ENCODE results near the gene CEP104. TPM values are rescaled to one million over a fixed set of nuclear protein-coding genes. Genes with fewer than 3 reads are reported as not detected.
"Not testable (repeated sequence)": the region's sequence is repeated elsewhere in the genome, so short reads cannot be mapped to it uniquely, and the experiment has no call there.

Gene CEP104
- total and polyA plus RNA-seq, 2 experiments from 2014 or later: 20.5 to 32.2 TPM

- not testable (repeated sequence) for H3K4me1 Mint-ChIP-seq; H2AFZ ChIP-seq; H3K4me1 ChIP-seq (ENCODE audit: insufficient read depth); H3K27ac Mint-ChIP-seq; H3F3A ChIP-seq (replicated peaks; ENCODE audit: low read depth); H4K20me1 ChIP-seq (replicated peaks; ENCODE audit: insufficient read depth); H3K27me3 Mint-ChIP-seq (ENCODE audit: insufficient read depth, low read depth, poor library complexity); H3K4me3 ChIP-seq; H3K79me2 ChIP-seq (replicated peaks; ENCODE audit: insufficient read depth); DNase-seq (ENCODE audit: low spot score); ATAC-seq; H3K36me3 ChIP-seq (ENCODE audit: insufficient read depth); H3K27me3 ChIP-seq (ENCODE audit: insufficient read depth); H3K4me3 Mint-ChIP-seq; H3K36me3 Mint-ChIP-seq (ENCODE audit: low read depth); H3K9me2 ChIP-seq (ENCODE audit: insufficient read depth); H3K4me2 ChIP-seq; H3K27ac ChIP-seq (ENCODE audit: low read depth)
- H3K9me3 Mint-ChIP-seq: peaks cover 21% of the 10 kb centered on the region
Measured at GRCh38 chr1:3800795-3801194, 56.2 kb downstream of the CEP104 start.

- Mint-ChIP-seq H3K4me3 (no peak overlapping the region; the same call in 2 of the 3 replicates), H3K36me3 (ENCODE audit: low read depth) (peaks cover 6% of the 10 kb centered on the region), H3K27ac (no peak overlapping the region), H3K4me1 (peaks cover 13% of the 10 kb centered on the region), H3K9me3 (peaks cover 14% of the 10 kb centered on the region), H3K27me3 (ENCODE audit: insufficient read depth, low read depth, poor library complexity) (peaks cover 9% of the 10 kb centered on the region)
- Histone ChIP-seq H3K27ac (ENCODE audit: low read depth) (no peak overlapping the region), H3K27me3 (ENCODE audit: insufficient read depth) (no peaks in the 10 kb centered on the region), H3K79me2 (replicated peaks; ENCODE audit: insufficient read depth) (peaks cover 8% of the 10 kb centered on the region), H3F3A (replicated peaks; ENCODE audit: low read depth) (peaks cover under 1% of the 10 kb centered on the region; the same call in 1 of the 2 replicates), H3K4me1 (ENCODE audit: insufficient read depth) (peaks cover 2% of the 10 kb centered on the region; the same call in 1 of the 2 replicates), H3K9me2 (ENCODE audit: insufficient read depth) (no peaks in the 10 kb centered on the region), H4K20me1 (replicated peaks; ENCODE audit: insufficient read depth) (no peaks in the 10 kb centered on the region), H2AFZ (no peak overlapping the region), H3K4me3 (no peak overlapping the region), H3K4me2 (no peak overlapping the region), H3K36me3 (ENCODE audit: insufficient read depth) (no peaks in the 10 kb centered on the region)
- DNase-seq (ENCODE audit: low spot score): no peak
- no peak for ATAC-seq
- no peak for TF ChIP-seq CTCF (conservative IDR thresholded peaks at IDR 0.05; ENCODE audit: low read depth in 2 of 2)
- no peak for TF ChIP-seq EZH2 (IDR thresholded peaks at IDR 0.05; ENCODE audit: low read depth, unreplicated experiment)
- no peak for TF ChIP-seq CREB1 (CRISPR knock-in tag; IDR thresholded peaks at IDR 0.05; ENCODE audit: low read depth)
- TF ChIP-seq STAT1 (IDR thresholded peaks at IDR 0.05; ENCODE audit: unreplicated experiment): no peak
- no peak for TF ChIP-seq JUNB (IDR thresholded peaks at IDR 0.05; ENCODE audit: unreplicated experiment)
- no peak for TF ChIP-seq NANOG (IDR thresholded peaks at IDR 0.05; ENCODE audit: borderline replicate concordance)
- TF ChIP-seq EZH2phosphoT487 (IDR thresholded peaks at IDR 0.05; ENCODE audit: unreplicated experiment): no peak
- TF ChIP-seq ZNF114 (CRISPR knock-in tag; IDR thresholded peaks at IDR 0.05): no peak
- no peak for TF ChIP-seq ETS1 (IDR thresholded peaks at IDR 0.05)
- no peak for TF ChIP-seq ZNF331 (CRISPR knock-in tag; IDR thresholded peaks at IDR 0.05; ENCODE audit: low read depth)
- TF ChIP-seq ZNF462 (CRISPR knock-in tag; IDR thresholded peaks at IDR 0.05): no peak
- no peak for TF ChIP-seq POLR2AphosphoS5 (IDR thresholded peaks at IDR 0.05; ENCODE audit: low read depth)
Measured at GRCh38 chr1:3799976-3800685, 56.9 kb downstream of the CEP104 start.

Data from GM23338 (cell line).